Stimulated activated CD8-positive, alpha-beta memory T cell treated with anti-CD3 and anti-CD28 coated beads, Interleukin-12 subunit alpha, Interleukin-12 subunit beta, amount 100 ng/mL, for 4 hours (primary cell): ENCODE results near the gene CYP17A1.

Source experiments
- DNase-seq: peaks from one replicate; pipeline ENCODE4 v3.0.0-alpha.2; 2020; ENCODE audit warnings: low read depth

Gene CYP17A1

DNA sequence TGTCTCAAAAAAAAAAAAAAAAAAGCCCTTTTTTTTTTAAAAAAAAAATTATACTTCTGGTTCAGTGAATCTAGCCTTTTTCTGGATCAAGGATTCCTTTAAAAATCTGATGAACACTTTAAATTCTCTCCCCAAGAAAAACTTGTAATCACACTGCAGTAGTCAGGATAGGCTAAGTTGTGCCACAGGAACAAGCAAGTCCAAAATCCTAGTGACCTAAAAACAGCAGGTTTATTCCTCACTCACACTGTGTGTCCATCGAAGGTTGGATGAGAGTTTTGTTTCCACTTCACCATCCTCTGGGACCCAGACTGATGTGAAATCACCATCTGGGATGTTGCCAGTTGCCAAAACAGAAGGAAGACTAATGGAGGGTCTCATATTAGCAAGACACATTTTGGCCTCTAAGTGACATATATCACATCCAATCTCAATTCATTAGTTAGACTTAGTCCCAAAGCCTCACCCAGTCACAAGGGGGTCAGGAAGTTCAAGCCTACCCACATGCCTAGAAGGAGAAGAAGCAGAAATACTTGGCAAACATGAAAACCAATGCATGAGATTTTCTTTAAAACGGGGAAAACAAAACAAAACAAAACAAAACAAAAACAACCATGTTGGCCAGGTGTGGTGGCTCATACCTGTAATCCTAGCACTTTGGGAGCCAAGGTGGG is 32.7 kb downstream of the CYP17A1 start:
- DNase-seq: no peak

- no peak for DNase-seq
Observed at GRCh38 chr10:102802920-102803534, 34.2 kb downstream of the CYP17A1 start.

DNA sequence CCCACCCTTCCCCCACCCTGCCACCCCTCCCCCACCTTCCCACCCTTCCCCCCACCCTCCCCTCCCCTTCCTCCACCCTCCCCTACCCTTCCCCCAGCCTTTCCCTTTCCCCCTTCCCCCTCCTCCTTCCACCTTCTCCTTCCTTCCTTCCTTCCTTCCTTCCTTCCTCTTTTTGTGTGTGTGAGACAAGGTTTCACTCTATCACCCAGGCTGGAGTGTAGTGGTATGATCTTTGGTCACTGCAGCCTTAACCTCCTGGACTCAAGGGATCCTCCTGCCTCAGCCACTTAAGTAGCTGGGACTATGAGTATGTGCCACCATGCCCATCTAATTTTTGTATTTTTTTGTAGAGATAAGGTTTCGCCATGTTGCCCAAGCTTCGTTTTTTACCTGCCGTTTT is 35.2 kb downstream of the CYP17A1 start:
- DNase-seq: no peak

- no peak for DNase-seq
Observed at GRCh38 chr10:102801496-102801895, 35.7 kb downstream of the CYP17A1 start.

GRCh38 chr10:102800611-102801335 is 36.4 kb downstream of the CYP17A1 start:
- no peak for DNase-seq

- no peak for DNase-seq
Observed at GRCh38 chr10:102799691-102800471, 37.3 kb downstream of the CYP17A1 start.

DNA sequence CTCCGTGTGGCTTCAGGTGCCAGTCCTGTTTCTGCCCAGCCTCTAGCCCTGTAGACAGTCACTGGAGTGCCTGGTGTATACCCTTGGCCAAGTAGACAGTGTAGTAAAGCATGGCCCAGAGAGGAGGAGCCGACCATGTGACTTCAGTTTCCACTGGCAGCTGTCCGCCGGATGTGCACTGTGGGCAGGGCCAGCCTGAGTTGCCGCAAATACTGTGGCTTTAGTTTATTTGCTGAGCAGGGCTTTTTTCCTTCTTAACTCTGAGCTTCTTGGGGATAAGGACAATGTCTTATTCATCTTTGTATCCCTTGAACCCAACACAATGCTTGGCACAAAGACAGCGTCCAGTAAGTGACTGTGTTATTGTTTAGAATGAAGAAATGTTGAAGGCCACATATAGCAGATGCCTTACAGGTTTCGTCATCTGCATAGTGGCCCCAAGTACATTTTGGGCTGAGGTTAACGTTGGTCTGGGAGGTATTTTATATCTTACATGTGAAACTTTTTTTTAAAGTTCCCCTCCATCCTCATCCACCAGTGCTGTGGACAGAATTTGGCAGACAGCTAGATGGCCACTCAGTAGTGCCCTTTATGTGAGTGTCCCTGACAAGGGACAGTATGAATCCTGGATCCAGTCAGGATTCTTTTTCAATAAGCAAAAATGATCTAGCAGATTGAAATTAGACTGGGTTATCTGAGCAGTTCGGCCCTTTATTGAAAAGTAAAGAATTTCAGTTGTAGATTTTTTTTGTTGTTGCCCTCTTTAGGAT is 40.6 kb downstream of the CYP17A1 start:
- DNase-seq: peak; percentile 43

GRCh38 chr10:102795453-102796406 is 41.5 kb downstream of the CYP17A1 start:
- no peak for DNase-seq

DNA sequence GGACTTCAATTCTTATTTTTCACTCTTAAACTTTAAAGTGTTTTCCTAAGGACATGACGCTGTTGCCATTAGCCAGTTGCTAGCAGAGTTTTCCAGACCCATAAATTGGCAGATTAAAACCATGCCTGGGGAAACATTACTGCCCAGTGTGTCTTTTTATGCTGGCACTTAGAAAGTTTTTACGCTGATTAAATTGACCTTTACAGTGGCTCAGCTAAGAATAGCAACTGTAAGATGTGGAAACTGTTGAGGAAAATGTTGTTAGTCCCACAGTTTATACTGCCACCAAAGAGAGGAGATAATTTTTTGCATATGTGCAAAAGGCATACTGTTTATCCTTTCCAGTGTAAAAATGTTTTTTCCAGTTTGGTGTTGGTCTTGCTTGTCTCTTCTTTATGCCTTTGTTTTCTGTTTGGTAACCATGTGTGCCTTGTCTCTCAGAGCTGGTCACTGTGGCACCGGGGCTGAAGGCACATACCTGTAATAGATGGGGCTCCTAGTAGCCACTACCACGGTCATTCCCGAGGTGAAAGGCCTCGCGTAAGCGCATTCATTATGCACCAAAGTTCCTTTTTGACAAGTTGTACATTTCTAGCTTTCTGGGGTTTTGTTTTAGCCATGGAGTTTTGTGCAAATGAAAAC is 45.3 kb downstream of the CYP17A1 start:
- DNase-seq: no peak

- DNase-seq: no peak
Observed at GRCh38 chr10:102785818-102786217, 51.4 kb downstream of the CYP17A1 start.

GRCh38 chr10:102783568-102783967 is 53.6 kb downstream of the CYP17A1 start:
- DNase-seq: no peak

DNA sequence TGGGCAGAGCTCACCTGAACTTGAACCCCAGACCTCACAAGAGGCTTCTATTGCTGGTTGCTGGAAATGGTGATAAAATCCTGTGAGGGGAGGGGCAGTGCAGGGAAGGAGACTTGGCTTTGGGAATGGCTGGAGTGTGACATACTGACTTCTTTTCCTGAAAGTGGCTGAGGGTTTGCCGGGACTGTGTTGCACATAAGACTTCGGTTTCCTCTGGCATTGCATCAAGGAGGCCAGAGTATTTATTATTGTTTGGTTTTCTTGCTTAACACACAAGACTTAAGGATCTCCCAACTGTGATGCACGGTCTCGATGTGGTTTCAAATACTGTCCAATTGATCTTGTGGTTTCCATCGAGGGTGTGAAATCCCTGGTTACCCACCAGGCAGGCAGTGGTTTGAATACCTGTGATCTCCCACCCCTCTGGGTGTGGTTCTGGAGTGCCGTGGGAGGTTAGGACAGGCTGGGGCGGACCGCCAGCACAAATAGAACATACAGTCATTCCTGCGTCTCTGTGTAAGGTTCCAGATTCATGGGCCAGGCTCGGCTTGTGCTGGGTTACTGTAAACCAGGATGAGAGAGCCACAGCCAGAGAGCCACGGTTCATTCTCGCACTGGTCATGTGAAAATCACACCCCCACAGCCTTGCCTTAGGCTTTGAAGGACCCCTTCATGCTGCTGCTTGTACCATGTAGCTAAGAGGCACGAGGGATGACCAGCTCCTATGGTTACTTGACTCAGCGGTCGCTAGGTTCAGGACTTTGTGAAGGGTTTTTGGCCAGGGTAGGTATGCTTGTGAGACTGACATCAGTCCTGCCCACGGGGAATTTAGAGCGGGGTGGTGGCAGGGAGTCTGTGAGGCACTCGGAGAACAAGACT is 54.3 kb downstream of the CYP17A1 start:
- DNase-seq: no peak

DNA sequence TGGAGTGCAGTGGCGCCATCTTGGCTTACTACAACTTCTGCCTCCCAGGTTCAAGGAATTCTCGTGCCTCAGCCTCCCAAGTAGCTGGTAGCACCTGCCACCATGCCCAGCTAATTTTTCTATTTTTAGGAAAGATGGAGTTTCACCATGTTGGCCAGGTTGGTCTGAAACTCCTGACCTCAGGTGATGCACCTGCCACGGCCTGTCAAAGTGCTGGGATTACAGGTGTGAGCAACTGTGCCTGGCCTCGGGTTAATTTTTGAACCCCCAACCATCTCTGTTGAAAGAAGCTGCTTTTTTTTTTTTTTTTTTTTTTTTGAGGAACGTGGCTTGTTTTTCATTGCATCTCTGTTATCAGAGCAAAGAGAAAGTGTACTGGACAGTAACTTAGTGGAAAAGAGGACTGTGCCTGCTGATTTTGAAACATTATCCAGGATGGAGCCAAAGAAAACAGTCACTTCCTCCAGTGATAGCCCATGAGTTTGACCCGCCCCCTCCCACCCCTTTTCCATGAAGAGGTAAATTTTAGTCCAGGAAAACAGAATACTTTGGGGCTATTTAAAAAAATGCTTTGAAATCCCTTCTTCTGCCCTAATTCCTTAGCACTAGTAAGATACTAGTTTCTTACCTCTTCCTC is 55.2 kb downstream of the CYP17A1 start:
- no peak for DNase-seq

DNA sequence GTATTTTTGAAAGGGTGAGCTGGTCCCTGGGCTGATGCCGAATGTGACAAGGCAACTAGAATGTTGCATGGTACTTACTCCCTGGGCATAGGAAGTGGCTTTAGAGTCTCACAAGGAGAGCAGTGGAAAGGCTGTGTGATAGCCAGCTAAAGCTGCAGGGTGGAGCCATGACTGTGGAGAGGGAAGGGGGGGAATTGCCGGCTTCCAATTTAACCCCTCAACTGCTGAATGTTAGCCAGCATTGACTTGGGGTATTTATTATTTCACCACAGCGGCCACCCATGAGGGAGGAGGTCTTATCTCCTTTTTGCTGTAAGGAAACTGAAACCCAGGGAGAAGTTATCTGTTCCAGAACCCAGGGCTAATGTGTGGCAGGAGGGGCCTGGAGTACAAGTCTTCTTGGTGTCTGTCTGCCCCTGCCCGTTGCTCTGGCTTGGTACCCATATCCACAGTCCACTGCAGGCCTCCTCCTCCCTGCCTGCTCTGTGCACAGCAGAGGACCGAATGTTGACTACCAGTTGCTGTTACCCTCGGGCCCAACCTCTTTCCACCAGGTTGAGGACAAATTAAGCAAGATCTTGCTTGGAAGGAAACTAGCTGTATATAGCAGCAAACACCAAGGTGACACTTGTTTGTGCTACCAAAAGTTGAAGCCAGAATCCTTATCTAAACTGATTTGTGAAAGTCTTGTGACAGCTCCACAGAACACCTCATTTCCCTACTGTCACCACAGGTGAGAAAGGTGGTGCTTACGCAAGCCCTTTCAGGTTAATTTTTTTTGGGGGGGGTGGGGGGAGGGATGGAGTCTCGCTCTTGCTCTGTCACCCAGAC is 55.9 kb downstream of the CYP17A1 start:
- no peak for DNase-seq
